ENCODE results near the gene ATP5F1D. TPM values are rescaled to one million over a fixed set of nuclear protein-coding genes. Genes with fewer than 3 reads are reported as not detected.

The ATP5F1D gene
- total RNA-seq, 1 donor, result 12.1 TPM

DNA sequence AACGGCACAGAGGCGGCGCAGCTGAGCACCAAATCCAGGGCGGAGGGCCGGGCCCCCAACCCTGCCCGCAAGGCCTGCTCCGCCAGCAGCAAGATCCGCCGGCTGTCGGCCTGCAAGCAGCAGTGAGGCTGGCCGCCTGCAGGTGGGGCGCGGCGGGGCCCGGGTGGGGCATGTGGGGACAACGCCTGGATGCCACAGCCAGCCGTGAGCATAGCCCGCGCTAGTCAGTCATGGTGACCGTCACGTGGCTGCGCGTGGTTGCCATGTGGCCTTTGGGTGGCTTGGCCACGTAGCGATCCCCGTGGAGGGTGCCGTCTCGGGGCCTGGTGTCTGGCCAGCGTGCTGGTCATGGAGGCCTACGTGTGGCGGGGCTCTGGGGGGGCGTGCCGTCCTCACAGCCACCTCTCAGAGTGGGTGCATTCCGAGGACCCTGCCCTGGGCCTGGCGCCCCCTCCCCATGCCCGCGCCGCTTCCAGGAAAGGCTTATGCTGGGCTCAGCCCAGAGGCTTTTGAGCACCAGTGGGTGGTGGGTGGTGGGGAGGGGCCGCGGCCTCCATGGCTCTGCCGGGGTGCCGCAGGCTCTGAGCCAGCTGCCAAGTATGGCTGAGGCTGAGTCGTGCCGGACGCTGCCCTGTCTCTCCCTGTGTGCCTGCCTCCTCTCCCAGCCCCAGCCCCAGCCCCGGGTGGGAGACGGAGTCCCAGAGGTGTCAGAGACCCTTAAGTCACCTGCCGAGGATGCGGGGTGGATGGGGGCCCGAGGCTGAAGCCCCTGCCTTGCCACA, 14.8 kb upstream of the ATP5F1D start:
- TF ChIP-seq, protein P1, sequence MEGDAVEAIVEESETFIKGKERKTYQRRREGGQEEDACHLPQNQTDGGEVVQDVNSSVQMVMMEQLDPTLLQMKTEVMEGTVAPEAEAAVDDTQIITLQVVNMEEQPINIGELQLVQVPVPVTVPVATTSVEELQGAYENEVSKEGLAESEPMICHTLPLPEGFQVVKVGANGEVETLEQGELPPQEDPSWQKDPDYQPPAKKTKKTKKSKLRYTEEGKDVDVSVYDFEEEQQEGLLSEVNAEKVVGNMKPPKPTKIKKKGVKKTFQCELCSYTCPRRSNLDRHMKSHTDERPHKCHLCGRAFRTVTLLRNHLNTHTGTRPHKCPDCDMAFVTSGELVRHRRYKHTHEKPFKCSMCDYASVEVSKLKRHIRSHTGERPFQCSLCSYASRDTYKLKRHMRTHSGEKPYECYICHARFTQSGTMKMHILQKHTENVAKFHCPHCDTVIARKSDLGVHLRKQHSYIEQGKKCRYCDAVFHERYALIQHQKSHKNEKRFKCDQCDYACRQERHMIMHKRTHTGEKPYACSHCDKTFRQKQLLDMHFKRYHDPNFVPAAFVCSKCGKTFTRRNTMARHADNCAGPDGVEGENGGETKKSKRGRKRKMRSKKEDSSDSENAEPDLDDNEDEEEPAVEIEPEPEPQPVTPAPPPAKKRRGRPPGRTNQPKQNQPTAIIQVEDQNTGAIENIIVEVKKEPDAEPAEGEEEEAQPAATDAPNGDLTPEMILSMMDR (IDR thresholded peaks at IDR 0.05; ENCODE audit: insufficient read depth, low read depth, low read length), result no peak
- no peak overlapping the region for H3K4me3 ChIP-seq (ENCODE audit: low read depth, low read length)
- DNase-seq (ENCODE audit: low read depth), result no peak

DNA sequence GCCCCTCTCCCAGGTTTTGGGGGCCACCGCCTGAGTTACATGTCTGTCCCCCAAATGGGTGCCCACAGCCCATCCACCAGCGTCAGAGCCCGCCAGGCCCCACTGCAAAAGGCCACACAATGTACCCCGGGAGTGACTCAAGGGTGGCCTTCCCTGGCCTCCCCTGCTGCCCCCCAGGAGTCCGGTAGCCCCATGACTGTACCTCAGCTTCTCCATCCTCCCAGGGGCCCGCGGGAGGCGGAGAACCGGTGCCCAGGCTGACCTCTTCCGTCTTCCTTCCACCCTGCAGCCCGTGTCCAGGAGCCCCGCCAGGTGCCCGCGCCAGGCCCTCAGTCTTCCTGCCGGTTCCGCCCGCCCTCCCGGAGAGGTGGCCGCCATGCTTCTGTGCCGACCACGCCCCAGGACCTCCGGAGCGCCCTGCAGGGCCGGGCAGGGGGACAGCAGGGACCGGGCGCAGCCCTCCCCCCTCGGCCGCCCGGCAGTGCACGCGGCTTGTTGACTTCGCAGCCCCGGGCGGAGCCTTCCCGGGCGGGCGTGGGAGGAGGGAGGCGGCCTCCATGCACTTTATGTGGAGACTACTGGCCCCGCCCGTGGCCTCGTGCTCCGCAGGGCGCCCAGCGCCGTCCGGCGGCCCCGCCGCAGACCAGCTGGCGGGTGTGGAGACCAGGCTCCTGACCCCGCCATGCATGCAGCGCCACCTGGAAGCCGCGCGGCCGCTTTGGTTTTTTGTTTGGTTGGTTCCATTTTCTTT, 14.1 kb upstream of the ATP5F1D start:
- no peak overlapping the region for H3K4me3 ChIP-seq (ENCODE audit: low read depth, low read length)
- peak; percentile 40 for DNase-seq (ENCODE audit: low read depth)
- TF ChIP-seq, protein P1 (IDR thresholded peaks at IDR 0.05; ENCODE audit: insufficient read depth, low read depth, low read length), result no peak

DNA sequence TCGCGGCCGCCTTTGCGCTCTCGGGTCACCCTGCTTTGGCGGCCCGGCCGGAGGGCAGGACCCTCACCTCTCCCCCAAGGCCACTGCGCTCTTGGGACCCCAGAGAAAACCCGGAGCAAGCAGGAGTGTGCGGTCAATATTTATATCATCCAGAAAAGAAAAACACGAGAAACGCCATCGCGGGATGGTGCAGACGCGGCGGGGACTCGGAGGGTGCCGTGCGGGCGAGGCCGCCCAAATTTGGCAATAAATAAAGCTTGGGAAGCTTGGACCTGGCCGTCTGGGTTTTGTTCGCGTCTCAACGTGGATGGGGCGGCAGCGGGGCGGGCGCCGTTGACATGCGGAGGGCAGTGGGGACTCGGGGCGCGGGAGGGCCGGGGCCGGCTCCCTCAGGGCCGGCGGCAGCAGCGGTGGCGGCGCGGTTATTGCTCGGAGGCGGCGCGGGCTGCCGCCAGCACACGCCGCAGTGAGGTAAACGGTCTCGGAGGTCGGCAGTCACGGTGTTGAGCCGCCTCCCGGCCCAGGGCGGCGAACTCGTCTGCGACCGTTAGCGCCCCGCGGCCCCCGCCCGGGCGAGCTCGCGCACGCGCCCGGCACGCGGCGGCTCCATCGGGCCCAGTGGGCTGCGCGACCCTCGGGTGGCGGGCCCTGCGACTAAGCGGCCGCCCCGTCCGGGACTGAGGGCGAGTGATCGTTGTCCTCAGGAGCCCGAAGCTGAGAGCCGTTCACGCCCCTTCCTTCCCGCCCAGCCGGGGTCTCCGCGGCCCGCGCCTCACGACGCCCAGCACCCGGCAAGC, 13.2 kb upstream of the ATP5F1D start:
- no peak overlapping the region for H3K4me3 ChIP-seq (ENCODE audit: low read depth, low read length)
- TF ChIP-seq, protein P1 (IDR thresholded peaks at IDR 0.05; ENCODE audit: insufficient read depth, low read depth, low read length), result no peak
- no peak for DNase-seq (ENCODE audit: low read depth)

DNA sequence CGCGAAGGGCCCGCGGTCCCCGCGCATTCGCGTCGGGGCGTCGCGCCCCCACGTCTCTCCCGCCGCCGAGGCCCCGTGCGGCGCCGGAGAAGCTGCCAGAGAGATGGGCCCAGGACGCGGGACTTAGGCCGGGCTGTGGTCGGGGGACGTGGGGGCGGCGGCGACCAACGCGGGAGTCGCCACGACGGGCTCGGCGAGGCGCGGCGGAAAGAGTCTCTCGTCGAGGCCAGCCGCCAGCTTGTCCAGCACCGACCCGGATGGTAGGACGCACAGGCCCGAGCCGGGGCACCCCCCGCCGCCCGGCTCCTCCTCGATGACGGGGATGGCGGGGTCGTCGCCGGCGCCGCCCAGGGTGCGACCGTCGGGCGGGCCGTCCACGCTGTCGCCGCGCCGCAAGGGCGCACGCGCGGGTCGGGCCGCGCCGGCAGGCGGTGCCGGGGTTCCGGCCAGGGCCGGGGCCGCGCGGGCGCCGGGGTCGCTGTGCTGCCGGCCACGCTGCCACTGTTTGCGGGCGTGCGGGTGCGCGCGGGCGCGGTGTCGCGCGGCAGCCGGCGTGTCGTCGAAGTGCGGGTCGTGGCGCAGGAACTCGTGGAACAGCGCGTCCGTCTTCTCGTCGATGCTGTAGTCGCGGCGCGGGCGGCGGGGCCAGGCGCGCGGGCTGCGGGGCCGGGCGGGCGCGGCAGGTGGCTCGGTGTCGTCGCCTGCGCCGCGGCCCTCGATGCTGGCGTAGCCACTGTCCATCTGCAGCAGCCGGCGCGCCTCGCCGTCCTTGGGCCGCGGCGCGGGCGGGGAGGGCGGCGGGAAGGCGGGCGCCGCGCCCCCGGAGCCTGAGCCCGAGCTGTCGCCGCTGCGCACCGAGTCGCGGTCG, 12.3 kb upstream of the ATP5F1D start:
- DNase-seq (ENCODE audit: low read depth), result no peak
- H3K4me3 ChIP-seq (ENCODE audit: low read depth, low read length), result no peak overlapping the region
- TF ChIP-seq, protein P1 (IDR thresholded peaks at IDR 0.05; ENCODE audit: insufficient read depth, low read depth, low read length), result no peak

DNA sequence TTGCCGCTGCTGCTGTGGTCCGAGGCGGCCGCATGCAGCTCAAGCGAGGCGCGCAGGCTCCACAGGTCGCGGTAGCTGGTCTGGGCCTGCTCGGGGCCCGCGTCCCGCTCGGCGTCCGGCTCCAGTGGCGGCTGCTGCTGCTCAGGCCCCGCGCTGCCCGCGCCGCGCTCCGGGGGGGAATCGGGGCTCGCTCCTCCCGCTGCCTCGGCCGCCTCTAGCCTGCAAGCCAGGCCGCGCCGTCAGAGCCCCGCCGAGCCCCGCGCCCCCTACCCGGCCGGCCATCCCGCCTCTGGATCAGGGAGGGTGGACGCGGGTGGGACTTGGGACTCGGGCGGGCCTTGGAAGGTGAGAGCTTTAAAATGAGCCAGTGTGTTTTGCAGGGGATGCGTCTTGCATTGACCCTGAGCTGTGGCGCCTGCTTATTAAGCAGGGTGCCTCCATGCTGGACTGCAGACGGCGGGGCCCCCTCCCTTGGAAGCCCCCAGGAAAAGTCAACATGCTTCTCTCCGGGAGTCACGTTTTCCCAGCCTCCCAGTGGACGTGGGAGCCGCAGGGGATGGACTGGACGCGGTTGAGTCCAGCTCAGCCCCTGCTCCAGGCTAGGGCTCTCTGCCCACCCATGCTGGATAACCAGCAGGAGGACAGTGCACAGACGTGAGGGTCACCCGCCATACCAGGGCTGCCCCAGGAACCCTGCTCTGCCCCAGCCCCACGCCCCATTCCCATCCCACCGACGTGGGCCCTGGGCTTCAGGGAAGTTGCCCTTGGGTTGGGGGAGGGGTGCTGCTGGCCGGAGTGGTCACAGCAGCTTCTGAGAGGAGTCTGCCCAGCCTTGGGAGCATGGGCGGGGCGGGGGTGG, 11.4 kb upstream of the ATP5F1D start:
- DNase-seq (ENCODE audit: low read depth), result no peak
- H3K4me3 ChIP-seq (ENCODE audit: low read depth, low read length), result no peak overlapping the region
- TF ChIP-seq, protein P1 (IDR thresholded peaks at IDR 0.05; ENCODE audit: insufficient read depth, low read depth, low read length), result no peak

Data from fibroblast of villous mesenchyme (primary cell).